Measurements from ENCODE around the gene DIS3L2.

The DIS3L2 gene

DNA sequence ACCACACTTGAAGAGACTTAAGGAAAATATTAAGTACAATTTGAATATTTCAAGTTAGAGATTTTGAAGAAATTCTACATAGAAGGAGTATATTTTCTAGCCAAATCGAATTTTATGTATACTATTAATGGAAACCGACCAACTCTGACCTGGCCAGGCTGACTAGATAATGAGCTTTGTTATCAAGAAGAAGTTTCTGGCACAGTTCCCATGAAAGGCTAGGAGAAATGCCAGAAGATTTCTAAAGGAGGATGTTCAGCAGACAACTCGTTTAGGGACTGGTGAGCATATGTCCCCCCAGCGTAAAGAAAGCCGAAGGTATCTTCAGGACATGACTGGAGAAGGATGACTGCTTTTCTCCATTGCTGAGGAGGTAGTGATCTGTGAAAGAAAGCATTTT lies 127.3 kb downstream of the DIS3L2 start:
- WGBS, 2 donors (ENCODE audit: extremely low coverage in 2 of 2, insufficient read length in 2 of 2, insufficient replicate concordance in 1 of 2) = no CpG with 5 or more reads among the region's 5 CpGs
- no peak for DNase-seq (ENCODE audit: low spot score)
- no peak overlapping the region for H2BK15ac ChIP-seq (ENCODE audit: low read length)

DNA sequence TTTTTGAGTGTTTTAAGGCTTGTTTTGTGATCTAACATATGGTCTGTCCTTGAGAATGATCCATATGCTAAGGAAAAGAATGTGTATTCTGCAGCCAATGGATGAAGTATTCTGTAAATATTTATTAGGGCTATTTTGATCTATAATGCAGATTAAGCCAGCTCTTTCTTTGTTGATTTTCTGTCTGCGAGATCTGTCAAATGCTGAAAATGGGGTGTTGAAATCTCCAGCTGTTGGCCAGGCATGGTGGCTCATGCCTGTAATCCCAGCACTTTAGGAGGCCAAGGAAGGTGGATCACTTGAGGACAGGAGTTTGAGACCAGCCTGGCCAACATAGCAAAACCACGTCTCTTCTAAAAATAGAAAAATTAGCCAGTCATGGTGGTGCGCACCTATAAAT lies 132.7 kb downstream of the DIS3L2 start:
- H4K8ac ChIP-seq (ENCODE audit: low read depth, low read length) = no peak overlapping the region
- WGBS, 2 donors (ENCODE audit: extremely low coverage in 2 of 2, insufficient read length in 2 of 2, insufficient replicate concordance in 1 of 2) = no CpG with 5 or more reads among the region's 3 CpGs
- H3K79me1 ChIP-seq (ENCODE audit: low read depth, low read length) = no peaks in the 10 kb centered on the region
- peaks cover 0 to 9% of the 10 kb centered on the region in 2 donors for H3K9me3 ChIP-seq (replicated peaks in 1 of 2; ENCODE audit: control insufficient read depth in 2 of 2, insufficient read depth in 1 of 2, low read depth in 1 of 2, low read length in 2 of 2)
- H4K91ac ChIP-seq (ENCODE audit: low read depth, low read length, poor library complexity) = no peak overlapping the region
- H3K27ac ChIP-seq (replicated peaks; ENCODE audit: low read length) = no peak overlapping the region
- H2AK5ac ChIP-seq (ENCODE audit: low read depth, low read length) = no peak overlapping the region
- H2BK12ac ChIP-seq (ENCODE audit: low read length) = no peak overlapping the region
- no peak overlapping the region for H2BK120ac ChIP-seq (ENCODE audit: low read depth, low read length)
- H3K4ac ChIP-seq (ENCODE audit: low read length) = no peak overlapping the region
- H3K18ac ChIP-seq (ENCODE audit: low read length) = no peak overlapping the region
- H2BK5ac ChIP-seq (ENCODE audit: low read length) = no peak overlapping the region
- H3K4me2 ChIP-seq (ENCODE audit: insufficient read depth, low read length, poor library complexity, severe bottlenecking) = no peak overlapping the region
- no peaks in the 10 kb centered on the region for H3K4me1 ChIP-seq (ENCODE audit: control insufficient read depth in 2 of 2, insufficient read depth in 1 of 2, low read depth in 1 of 2, low read length in 2 of 2)
- H3K27me3 ChIP-seq (ENCODE audit: control insufficient read depth in 3 of 3, insufficient read depth in 3 of 3, low read depth in 1 of 3, low read length in 3 of 3) = no peaks in the 10 kb centered on the region
- no peak overlapping the region for H3K23ac ChIP-seq (ENCODE audit: low read depth, low read length, poor library complexity)
- no peak overlapping the region for H3K4me3 ChIP-seq (ENCODE audit: low read length in 2 of 2)
- H2AFZ ChIP-seq (ENCODE audit: low read length) = no peak overlapping the region
- no peak overlapping the region for H3K14ac ChIP-seq (ENCODE audit: low read length)
- no peak overlapping the region for H2BK15ac ChIP-seq (ENCODE audit: low read length)
- DNase-seq (ENCODE audit: low spot score) = no peak
- no peak overlapping the region for H3K9ac ChIP-seq (ENCODE audit: low read depth, low read length, poor library complexity)
- H3K36me3 ChIP-seq (replicated peaks in 1 of 2; ENCODE audit: control insufficient read depth in 2 of 2, insufficient read depth in 2 of 2, low read length in 2 of 2) = peaks cover 2 to 10% of the 10 kb centered on the region in 2 donors

More for the DNA sequence above, 127.3 kb downstream of the DIS3L2 start:
- H2BK5ac ChIP-seq (ENCODE audit: low read length) = no peak overlapping the region
- H3K4me2 ChIP-seq (ENCODE audit: insufficient read depth, low read length, poor library complexity, severe bottlenecking) = no peak overlapping the region
- H4K91ac ChIP-seq (ENCODE audit: low read depth, low read length, poor library complexity) = no peak overlapping the region
- H3K79me1 ChIP-seq (ENCODE audit: low read depth, low read length) = no peaks in the 10 kb centered on the region
- no peak overlapping the region for H3K27ac ChIP-seq (replicated peaks; ENCODE audit: low read length)
- H4K8ac ChIP-seq (ENCODE audit: low read depth, low read length) = no peak overlapping the region
- peaks cover 0 to 14% of the 10 kb centered on the region in 2 donors for H3K36me3 ChIP-seq (replicated peaks in 1 of 2; ENCODE audit: control insufficient read depth in 2 of 2, insufficient read depth in 2 of 2, low read length in 2 of 2)
- H3K9ac ChIP-seq (ENCODE audit: low read depth, low read length, poor library complexity) = no peak overlapping the region
- no peak overlapping the region for H3K23ac ChIP-seq (ENCODE audit: low read depth, low read length, poor library complexity)
- H3K14ac ChIP-seq (ENCODE audit: low read length) = no peak overlapping the region
- H3K4ac ChIP-seq (ENCODE audit: low read length) = no peak overlapping the region
- no peak overlapping the region for H3K18ac ChIP-seq (ENCODE audit: low read length)
- no peak overlapping the region for H3K4me3 ChIP-seq (ENCODE audit: low read length in 2 of 2)
- H2AFZ ChIP-seq (ENCODE audit: low read length) = no peak overlapping the region
- H2BK12ac ChIP-seq (ENCODE audit: low read length) = no peak overlapping the region
- no peak overlapping the region for H2BK120ac ChIP-seq (ENCODE audit: low read depth, low read length)
- no peaks in the 10 kb centered on the region for H3K9me3 ChIP-seq (replicated peaks in 1 of 2; ENCODE audit: control insufficient read depth in 2 of 2, insufficient read depth in 1 of 2, low read depth in 1 of 2, low read length in 2 of 2)
- peaks cover 0 to 2% of the 10 kb centered on the region in 2 donors for H3K4me1 ChIP-seq (ENCODE audit: control insufficient read depth in 2 of 2, insufficient read depth in 1 of 2, low read depth in 1 of 2, low read length in 2 of 2)
- H3K27me3 ChIP-seq (ENCODE audit: control insufficient read depth in 3 of 3, insufficient read depth in 3 of 3, low read depth in 1 of 3, low read length in 3 of 3) = no peaks in the 10 kb centered on the region
- H2AK5ac ChIP-seq (ENCODE audit: low read depth, low read length) = no peak overlapping the region

DNA sequence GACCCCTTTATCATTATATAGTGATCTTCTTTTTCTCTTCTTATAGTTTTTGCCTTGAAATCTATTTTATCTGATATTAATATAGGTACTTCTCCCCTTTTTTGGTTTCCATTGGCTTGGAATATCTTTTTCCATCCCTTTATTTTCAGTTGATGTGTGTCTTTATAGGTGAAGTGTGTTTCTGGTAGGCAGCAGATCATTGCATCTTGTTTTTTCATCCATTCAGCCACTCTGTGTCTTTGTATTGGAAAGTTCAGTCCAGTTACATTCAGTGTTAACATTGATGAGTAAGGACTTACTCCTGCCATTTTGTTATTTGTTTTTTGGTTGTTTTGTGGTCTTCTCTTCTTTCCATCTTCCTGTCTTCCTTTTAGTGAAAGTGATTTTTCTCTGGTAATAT lies 133.4 kb downstream of the DIS3L2 start:
- no peak overlapping the region for H2BK5ac ChIP-seq (ENCODE audit: low read length)
- H3K14ac ChIP-seq (ENCODE audit: low read length) = no peak overlapping the region
- no peak overlapping the region for H2AK5ac ChIP-seq (ENCODE audit: low read depth, low read length)
- H3K79me1 ChIP-seq (ENCODE audit: low read depth, low read length) = no peaks in the 10 kb centered on the region
- no peak overlapping the region for H3K4me3 ChIP-seq (ENCODE audit: low read length in 2 of 2)
- no peaks in the 10 kb centered on the region for H3K27me3 ChIP-seq (ENCODE audit: control insufficient read depth in 3 of 3, insufficient read depth in 3 of 3, low read depth in 1 of 3, low read length in 3 of 3)
- DNase-seq (ENCODE audit: low spot score) = no peak
- no peak overlapping the region for H2BK120ac ChIP-seq (ENCODE audit: low read depth, low read length)
- no peak overlapping the region for H3K9ac ChIP-seq (ENCODE audit: low read depth, low read length, poor library complexity)
- H3K23ac ChIP-seq (ENCODE audit: low read depth, low read length, poor library complexity) = no peak overlapping the region
- H2AFZ ChIP-seq (ENCODE audit: low read length) = no peak overlapping the region
- no peak overlapping the region for H3K18ac ChIP-seq (ENCODE audit: low read length)
- H4K91ac ChIP-seq (ENCODE audit: low read depth, low read length, poor library complexity) = no peak overlapping the region
- H2BK15ac ChIP-seq (ENCODE audit: low read length) = no peak overlapping the region
- H3K4ac ChIP-seq (ENCODE audit: low read length) = no peak overlapping the region
- no peak overlapping the region for H4K8ac ChIP-seq (ENCODE audit: low read depth, low read length)
- no peaks in the 10 kb centered on the region for H3K4me1 ChIP-seq (ENCODE audit: control insufficient read depth in 2 of 2, insufficient read depth in 1 of 2, low read depth in 1 of 2, low read length in 2 of 2)
- peaks cover 0 to 9% of the 10 kb centered on the region in 2 donors for H3K9me3 ChIP-seq (replicated peaks in 1 of 2; ENCODE audit: control insufficient read depth in 2 of 2, insufficient read depth in 1 of 2, low read depth in 1 of 2, low read length in 2 of 2)
- no peak overlapping the region for H3K27ac ChIP-seq (replicated peaks; ENCODE audit: low read length)
- H3K4me2 ChIP-seq (ENCODE audit: insufficient read depth, low read length, poor library complexity, severe bottlenecking) = no peak overlapping the region
- no peak overlapping the region for H2BK12ac ChIP-seq (ENCODE audit: low read length)
- peaks cover 2 to 4% of the 10 kb centered on the region in 2 donors for H3K36me3 ChIP-seq (replicated peaks in 1 of 2; ENCODE audit: control insufficient read depth in 2 of 2, insufficient read depth in 2 of 2, low read length in 2 of 2)

DNA sequence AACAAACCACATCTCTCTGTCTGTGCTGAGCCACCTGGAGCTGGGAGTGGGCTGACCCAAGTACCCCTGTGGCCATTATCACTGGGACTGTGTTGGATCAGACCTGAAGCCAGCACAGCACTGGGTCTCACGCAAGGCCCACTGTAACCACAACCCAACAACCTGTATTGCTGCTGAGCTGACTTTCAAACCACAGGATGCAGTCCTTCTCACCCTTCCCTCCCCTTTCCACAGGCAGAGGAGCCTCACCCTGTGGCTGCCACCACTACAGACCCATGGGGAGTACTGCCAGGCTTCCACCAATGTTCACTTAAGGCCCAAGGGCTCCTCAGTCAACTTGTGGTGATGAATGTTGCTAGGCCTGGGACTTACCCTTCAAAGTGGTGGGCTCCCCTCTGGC lies 135.7 kb downstream of the DIS3L2 start:
- Histone ChIP-seq H3K18ac (ENCODE audit: low read length) (no peak overlapping the region), H3K14ac (ENCODE audit: low read length) (no peak overlapping the region), H2BK12ac (ENCODE audit: low read length) (no peak overlapping the region), H3K23ac (ENCODE audit: low read depth, low read length, poor library complexity) (no peak overlapping the region), H2BK15ac (ENCODE audit: low read length) (no peak overlapping the region), H3K27ac (replicated peaks; ENCODE audit: low read length) (no peak overlapping the region), H3K4me2 (ENCODE audit: insufficient read depth, low read length, poor library complexity, severe bottlenecking) (no peak overlapping the region), H3K27me3 (ENCODE audit: control insufficient read depth in 3 of 3, insufficient read depth in 3 of 3, low read depth in 1 of 3, low read length in 3 of 3) (no peaks in the 10 kb centered on the region), H4K8ac (ENCODE audit: low read depth, low read length) (no peak overlapping the region), H3K9ac (ENCODE audit: low read depth, low read length, poor library complexity) (no peak overlapping the region), H3K4me3 (ENCODE audit: low read length in 2 of 2) (no peak overlapping the region), H4K91ac (ENCODE audit: low read depth, low read length, poor library complexity) (no peak overlapping the region), H2AFZ (ENCODE audit: low read length) (no peak overlapping the region), H3K36me3 (replicated peaks in 1 of 2; ENCODE audit: control insufficient read depth in 2 of 2, insufficient read depth in 2 of 2, low read length in 2 of 2) (peaks cover 2 to 4% of the 10 kb centered on the region in 2 donors), H2BK120ac (ENCODE audit: low read depth, low read length) (no peak overlapping the region), H2AK5ac (ENCODE audit: low read depth, low read length) (no peak overlapping the region), H3K79me1 (ENCODE audit: low read depth, low read length) (no peaks in the 10 kb centered on the region), H3K9me3 (replicated peaks in 1 of 2; ENCODE audit: control insufficient read depth in 2 of 2, insufficient read depth in 1 of 2, low read depth in 1 of 2, low read length in 2 of 2) (peaks cover 0 to 9% of the 10 kb centered on the region in 2 donors), H3K4me1 (ENCODE audit: control insufficient read depth in 2 of 2, insufficient read depth in 1 of 2, low read depth in 1 of 2, low read length in 2 of 2) (no peaks in the 10 kb centered on the region), H3K4ac (ENCODE audit: low read length) (no peak overlapping the region), H2BK5ac (ENCODE audit: low read length) (no peak overlapping the region)
- WGBS, 2 donors (ENCODE audit: extremely low coverage in 2 of 2, insufficient read length in 2 of 2, insufficient replicate concordance in 1 of 2) = no CpG with 5 or more reads among the region's 1 CpG
- no peak for DNase-seq (ENCODE audit: low spot score)
